Loucy (cell line): ENCODE results near the gene IL12RB2.
A peak's percentile ranks its signal among the peaks of the same experiment; 100 is the strongest.

Source experiments
- H2AFZ ChIP-seq: fragments of 200-600 bp; sonication (generic); 2 replicates; pipeline ENCODE4 v1.6.0; 2016; ENCODE audit warnings: antibody characterized with exemption, mild to moderate bottlenecking, low read length, moderate library complexity
- H3F3A ChIP-seq: fragments of 200-600 bp; 2 replicates; pipeline ENCODE4 v1.6.0; 2016; ENCODE audit warnings: antibody characterized with exemption, low read depth, mild to moderate bottlenecking
- H3K27me3 ChIP-seq: fragments of 200-600 bp; sonication (generic); 2 replicates; pipeline ENCODE4 v1.6.1; 2014; ENCODE audit warnings: low read length, mild to moderate bottlenecking; ENCODE audit not compliant: insufficient read depth, poor library complexity, severe bottlenecking
- H3K36me3 ChIP-seq: fragments of 200-600 bp; sonication (generic); 2 replicates; pipeline ENCODE4 v1.6.1; 2016; ENCODE audit warnings: low read length; ENCODE audit not compliant: insufficient read depth
- H3K4me1 ChIP-seq: fragments of 200-600 bp; sonication (generic); 2 replicates; pipeline ENCODE4 v1.5.1; 2014; ENCODE audit warnings: low read length, mild to moderate bottlenecking; ENCODE audit not compliant: insufficient read depth, poor library complexity, severe bottlenecking
- H3K4me2 ChIP-seq: fragments of 200-600 bp; sonication (generic); 2 replicates; pipeline ENCODE4 v1.6.0; 2014; ENCODE audit warnings: antibody characterized with exemption, low read length, low read depth, mild to moderate bottlenecking; ENCODE audit not compliant: poor library complexity, severe bottlenecking
- H3K4me3 ChIP-seq: fragments of 200-600 bp; sonication (generic); 2 replicates; pipeline ENCODE4 v1.5.1; 2014; ENCODE audit warnings: low read length, mild to moderate bottlenecking, mixed read lengths; ENCODE audit not compliant: poor library complexity, severe bottlenecking
- H3K79me2 ChIP-seq: fragments of 200-600 bp; sonication (generic); 2 replicates; pipeline ENCODE4 v1.6.1; 2014; ENCODE audit warnings: low read length; ENCODE audit not compliant: insufficient read depth
- H3K9ac ChIP-seq: fragments of 200-600 bp; sonication (generic); 2 replicates; pipeline ENCODE4 v1.6.0; 2014; ENCODE audit warnings: mild to moderate bottlenecking, low read depth, low read length, moderate library complexity; ENCODE audit not compliant: poor library complexity, severe bottlenecking
- H3K9me2 ChIP-seq: fragments of 200-600 bp; sonication (generic); replicated peaks from 2 replicates; pipeline ENCODE4 v1.6.1; 2016; ENCODE audit warnings: low read depth, low read length, mixed read lengths
- H3K9me3 ChIP-seq: fragments of 200-600 bp; sonication (generic); 2 replicates; pipeline ENCODE4 v1.6.1; 2014; ENCODE audit warnings: mild to moderate bottlenecking, antibody characterized with exemption, low read length, low read depth; ENCODE audit not compliant: insufficient read depth
- H4K20me1 ChIP-seq: fragments of 200-600 bp; sonication (generic); 2 replicates; pipeline ENCODE4 v1.6.0; 2014; ENCODE audit warnings: antibody characterized with exemption, low read length, mild to moderate bottlenecking; ENCODE audit not compliant: insufficient read depth, poor library complexity, severe bottlenecking
- EZH2phosphoT487 ChIP-seq: fragments of 200-600 bp; IDR thresholded peaks from 2 replicates; pipeline ENCODE4 v1.6.1; 2018; ENCODE audit warnings: antibody characterized with exemption, mild to moderate bottlenecking, moderate library complexity, borderline replicate concordance
- TF ChIP-seq, protein P1 (sequence below): fragments of 200-600 bp; sonication (generic); conservative IDR thresholded peaks from 2 replicates; pipeline ENCODE4 v1.5.1; 2014; ENCODE audit warnings: mild to moderate bottlenecking, antibody characterized with exemption, low read length

Gene IL12RB2

DNA sequence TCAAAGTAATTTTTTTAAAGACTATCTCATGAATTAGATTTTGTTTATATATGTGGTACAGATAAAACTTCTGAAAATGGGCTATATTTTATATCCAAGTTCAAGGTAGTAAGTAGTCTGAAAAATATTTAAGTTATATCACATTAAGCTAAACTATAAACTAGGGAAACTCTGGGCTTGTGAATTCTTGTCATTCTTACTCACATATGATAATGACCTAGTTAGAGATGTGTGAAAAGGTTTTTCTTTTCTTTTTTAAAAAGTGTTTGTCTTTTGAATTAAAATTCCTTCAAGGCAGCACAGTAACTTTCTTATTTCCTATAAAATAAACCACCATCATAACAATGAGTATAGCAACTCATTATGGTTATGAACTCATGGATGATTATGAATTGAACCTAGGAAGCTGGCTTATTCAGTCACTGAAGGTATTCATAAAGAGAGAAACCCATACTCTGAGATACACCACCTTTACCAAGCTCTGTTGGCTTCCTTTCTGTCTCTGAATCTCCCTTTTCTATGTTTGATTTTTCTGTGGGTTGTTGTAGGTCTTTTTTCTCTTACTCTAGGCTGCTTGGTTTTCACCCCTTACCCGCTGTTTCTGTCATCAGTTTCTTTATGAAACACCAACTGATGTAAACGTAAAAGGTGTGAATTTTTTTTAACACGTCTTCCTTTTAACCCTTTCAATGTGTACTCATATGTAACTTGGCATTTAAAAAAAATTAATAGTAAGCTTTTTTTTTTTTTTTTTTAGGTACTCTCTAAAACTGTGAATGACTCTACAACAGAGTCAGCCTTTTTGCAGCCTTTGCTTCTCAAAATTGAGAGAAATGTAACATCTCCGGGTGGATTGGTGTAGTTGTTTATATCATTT is 25.2 kb downstream of the IL12RB2 start:
- peaks cover 16% of the 10 kb centered on the region for H3K4me1 ChIP-seq
- H3K9me3 ChIP-seq = no peaks in the 10 kb centered on the region
- no peak overlapping the region for H3K9ac ChIP-seq
- H3K4me3 ChIP-seq = no peak overlapping the region
- no peaks in the 10 kb centered on the region for H3K9me2 ChIP-seq
- H3K36me3 ChIP-seq = no peaks in the 10 kb centered on the region
- TF ChIP-seq, protein P1, sequence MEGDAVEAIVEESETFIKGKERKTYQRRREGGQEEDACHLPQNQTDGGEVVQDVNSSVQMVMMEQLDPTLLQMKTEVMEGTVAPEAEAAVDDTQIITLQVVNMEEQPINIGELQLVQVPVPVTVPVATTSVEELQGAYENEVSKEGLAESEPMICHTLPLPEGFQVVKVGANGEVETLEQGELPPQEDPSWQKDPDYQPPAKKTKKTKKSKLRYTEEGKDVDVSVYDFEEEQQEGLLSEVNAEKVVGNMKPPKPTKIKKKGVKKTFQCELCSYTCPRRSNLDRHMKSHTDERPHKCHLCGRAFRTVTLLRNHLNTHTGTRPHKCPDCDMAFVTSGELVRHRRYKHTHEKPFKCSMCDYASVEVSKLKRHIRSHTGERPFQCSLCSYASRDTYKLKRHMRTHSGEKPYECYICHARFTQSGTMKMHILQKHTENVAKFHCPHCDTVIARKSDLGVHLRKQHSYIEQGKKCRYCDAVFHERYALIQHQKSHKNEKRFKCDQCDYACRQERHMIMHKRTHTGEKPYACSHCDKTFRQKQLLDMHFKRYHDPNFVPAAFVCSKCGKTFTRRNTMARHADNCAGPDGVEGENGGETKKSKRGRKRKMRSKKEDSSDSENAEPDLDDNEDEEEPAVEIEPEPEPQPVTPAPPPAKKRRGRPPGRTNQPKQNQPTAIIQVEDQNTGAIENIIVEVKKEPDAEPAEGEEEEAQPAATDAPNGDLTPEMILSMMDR = no peak
- no peak for TF ChIP-seq EZH2phosphoT487
- H3K27me3 ChIP-seq = no peaks in the 10 kb centered on the region
- no peaks in the 10 kb centered on the region for H3F3A ChIP-seq
- no peaks in the 10 kb centered on the region for H3K79me2 ChIP-seq
- H2AFZ ChIP-seq = 0 out of 2 replicates have a peak overlapping the region, but pooled peaks have one; percentile 25
- H3K4me2 ChIP-seq = no peak overlapping the region
- no peaks in the 10 kb centered on the region for H4K20me1 ChIP-seq

DNA sequence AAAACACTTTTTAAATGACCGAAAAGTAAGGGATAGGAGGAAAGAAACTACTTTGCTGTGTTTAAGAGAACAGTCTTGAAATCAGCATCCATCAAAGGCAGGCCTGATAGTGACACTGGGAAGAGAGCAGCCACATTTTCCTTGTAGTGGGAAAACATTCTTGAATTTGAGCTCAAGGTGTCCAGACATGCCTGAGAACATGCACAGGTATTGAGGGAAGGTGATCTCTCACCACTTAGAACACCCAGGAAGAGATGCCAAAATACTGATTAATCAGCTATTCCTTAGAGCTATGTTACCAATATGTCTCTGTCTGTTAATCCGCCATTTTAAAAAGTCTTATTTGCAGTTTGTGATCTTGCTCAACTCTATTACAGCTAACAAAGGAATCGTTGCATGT is 25.9 kb downstream of the IL12RB2 start:
- Histone ChIP-seq H3K4me1 (peaks cover 16% of the 10 kb centered on the region), H3K27me3 (no peaks in the 10 kb centered on the region), H3K79me2 (no peaks in the 10 kb centered on the region), H3F3A (no peaks in the 10 kb centered on the region), H2AFZ (no peak overlapping the region), H3K9me3 (no peaks in the 10 kb centered on the region), H3K4me3 (no peak overlapping the region), H3K4me2 (no peak overlapping the region), H3K9ac (no peak overlapping the region), H3K36me3 (no peaks in the 10 kb centered on the region), H3K9me2 (no peaks in the 10 kb centered on the region), H4K20me1 (no peaks in the 10 kb centered on the region)
- TF ChIP-seq, protein P1 = no peak
- no peak for TF ChIP-seq EZH2phosphoT487

DNA sequence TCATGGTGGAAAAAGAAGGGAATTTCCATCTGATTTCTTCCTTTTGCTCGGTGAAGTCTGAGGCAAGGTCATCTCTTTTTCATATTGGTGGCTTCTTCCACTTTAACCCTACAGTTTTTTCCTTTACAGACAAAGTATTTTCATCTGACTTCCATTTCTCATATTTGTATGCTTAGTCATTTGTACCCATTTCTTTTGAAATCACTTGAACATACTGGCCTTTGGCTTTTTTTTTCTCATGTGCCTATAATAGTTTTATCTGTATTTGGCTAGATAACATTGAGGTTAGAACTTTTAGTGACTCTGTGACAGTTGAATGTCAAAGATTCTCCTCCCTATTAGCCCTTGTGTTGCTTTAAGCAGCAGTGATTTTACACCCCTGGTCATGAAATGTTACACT is 27.7 kb downstream of the IL12RB2 start:
- Histone ChIP-seq H3K9me3 (no peaks in the 10 kb centered on the region), H3K4me1 (peaks cover 26% of the 10 kb centered on the region), H3K4me3 (no peak overlapping the region), H3K27me3 (no peaks in the 10 kb centered on the region), H3K36me3 (no peaks in the 10 kb centered on the region), H3K9me2 (no peaks in the 10 kb centered on the region), H4K20me1 (no peaks in the 10 kb centered on the region), H3K9ac (no peak overlapping the region), H3K79me2 (no peaks in the 10 kb centered on the region), H3F3A (no peaks in the 10 kb centered on the region), H3K4me2 (no peak overlapping the region), H2AFZ (no peak overlapping the region)
- TF ChIP-seq EZH2phosphoT487 = no peak
- TF ChIP-seq, protein P1 = no peak
